CD4-positive, alpha-beta memory T cell (primary cell): ENCODE data around the gene IRS2. TPM values are rescaled to one million over a fixed set of nuclear protein-coding genes. Genes with fewer than 3 reads are reported as not detected.
"Not testable (repeated sequence)": the region's sequence is repeated elsewhere in the genome, so short reads cannot be mapped to it uniquely, and the experiment has no call there.

Experiments used
- CTCF ChIA-PET: fragments of 350-600 bp; sonication (Branson Sonifier 250); formaldehyde crosslinking; loops from one replicate; lab custom pipeline; 2021; ENCODE audit warnings: inconsistent platforms; ENCODE audit not compliant: partially characterized antibody; lab: Charles Lee
- POLR2A ChIA-PET: fragments of 350-600 bp; sonication (Branson Sonifier 250); formaldehyde crosslinking; loops from one replicate; lab custom pipeline; 2021; ENCODE audit not compliant: partially characterized antibody; lab: Charles Lee
- DNase-seq, 5 donors: peaks; one replicate each; pipeline versions ENCODE4 v3.0.0 to v3.0.0-alpha.2; 2020 to 2022; ENCODE audit warnings: mixed read lengths in 1 of 5
- H3K27ac ChIP-seq: one replicate; pipeline ENCODE4 v1.7.0; 2013; ENCODE audit warnings: low read depth, low read length
- H3K27me3 ChIP-seq: 2 replicates; pipeline ENCODE4 v1.7.0; 2013; ENCODE audit warnings: mild to moderate bottlenecking, low read length, moderate library complexity; ENCODE audit not compliant: insufficient read depth
- H3K36me3 ChIP-seq: 2 replicates; pipeline ENCODE4 v1.7.0; 2013; ENCODE audit warnings: mild to moderate bottlenecking, low read length, moderate library complexity; ENCODE audit not compliant: insufficient read depth
- H3K4me1 ChIP-seq: 2 replicates; pipeline ENCODE4 v1.7.0; 2013; ENCODE audit warnings: mild to moderate bottlenecking, low read length, moderate library complexity; ENCODE audit not compliant: insufficient read depth
- H3K4me3 ChIP-seq, 2 donors: one replicate each; pipeline ENCODE4 v1.7.0; 2013; ENCODE audit warnings: low read length in 2 of 2, mild to moderate bottlenecking in 1 of 2
- H3K9me3 ChIP-seq, 2 donors: one replicate each; pipeline ENCODE4 v1.7.0; 2013; ENCODE audit warnings: low read length in 2 of 2, control low read depth in 1 of 2; ENCODE audit not compliant: control insufficient read depth in 1 of 2
- H3K27ac Mint-ChIP-seq, 7 donors: one replicate each; pipeline ENCODE4 v1.8.0; 2020 to 2021; ENCODE audit warnings: mixed read lengths in 7 of 7, mild to moderate bottlenecking in 6 of 7, inconsistent platforms in 3 of 7, moderate library complexity in 3 of 7
- H3K27me3 Mint-ChIP-seq, 2 donors: one replicate each; pipeline ENCODE4 v1.8.0; 2020 to 2021; ENCODE audit warnings: mixed read lengths in 2 of 2
- H3K36me3 Mint-ChIP-seq, 2 donors: one replicate each; pipeline ENCODE4 v1.8.0; 2020 to 2021; ENCODE audit warnings: mixed read lengths in 2 of 2, inconsistent platforms in 1 of 2, mild to moderate bottlenecking in 1 of 2
- H3K4me1 Mint-ChIP-seq, 4 donors: one replicate each; pipeline ENCODE4 v1.8.0; 2020 to 2021; ENCODE audit warnings: mixed read lengths in 4 of 4, mild to moderate bottlenecking in 1 of 4
- H3K4me3 Mint-ChIP-seq, 8 donors: one replicate each; pipeline ENCODE4 v1.8.0; 2020 to 2021; ENCODE audit warnings: mixed read lengths in 8 of 8, mild to moderate bottlenecking in 7 of 8, moderate library complexity in 6 of 8, inconsistent platforms in 3 of 8
- H3K9me3 Mint-ChIP-seq, 8 donors: one replicate each; pipeline ENCODE4 v1.8.0; 2020 to 2021; ENCODE audit warnings: mixed read lengths in 8 of 8, mild to moderate bottlenecking in 5 of 8, inconsistent platforms in 3 of 8, moderate library complexity in 1 of 8
- intact Hi-C: fragments of 100-400 bp; cut with micrococcal nuclease; formaldehyde crosslinking; loops from one replicate; pipeline ENCODE4 v1.15.1; 2023
- polyA plus RNA-seq, 2 donors: library from polyadenylated mRNA; unstranded; fragments of 300-500 nt; fragmentation: Illumina TruSeq; gene quantifications; one replicate each; pipeline ENCODE4 v1.2.3, GENCODE V29; 2021
- total RNA-seq, 2 experiments: library from RNA; stranded (reverse); gene quantifications; one replicate each; pipeline ENCODE4 v1.2.3, GENCODE V29; 2021

Gene IRS2, protein sequence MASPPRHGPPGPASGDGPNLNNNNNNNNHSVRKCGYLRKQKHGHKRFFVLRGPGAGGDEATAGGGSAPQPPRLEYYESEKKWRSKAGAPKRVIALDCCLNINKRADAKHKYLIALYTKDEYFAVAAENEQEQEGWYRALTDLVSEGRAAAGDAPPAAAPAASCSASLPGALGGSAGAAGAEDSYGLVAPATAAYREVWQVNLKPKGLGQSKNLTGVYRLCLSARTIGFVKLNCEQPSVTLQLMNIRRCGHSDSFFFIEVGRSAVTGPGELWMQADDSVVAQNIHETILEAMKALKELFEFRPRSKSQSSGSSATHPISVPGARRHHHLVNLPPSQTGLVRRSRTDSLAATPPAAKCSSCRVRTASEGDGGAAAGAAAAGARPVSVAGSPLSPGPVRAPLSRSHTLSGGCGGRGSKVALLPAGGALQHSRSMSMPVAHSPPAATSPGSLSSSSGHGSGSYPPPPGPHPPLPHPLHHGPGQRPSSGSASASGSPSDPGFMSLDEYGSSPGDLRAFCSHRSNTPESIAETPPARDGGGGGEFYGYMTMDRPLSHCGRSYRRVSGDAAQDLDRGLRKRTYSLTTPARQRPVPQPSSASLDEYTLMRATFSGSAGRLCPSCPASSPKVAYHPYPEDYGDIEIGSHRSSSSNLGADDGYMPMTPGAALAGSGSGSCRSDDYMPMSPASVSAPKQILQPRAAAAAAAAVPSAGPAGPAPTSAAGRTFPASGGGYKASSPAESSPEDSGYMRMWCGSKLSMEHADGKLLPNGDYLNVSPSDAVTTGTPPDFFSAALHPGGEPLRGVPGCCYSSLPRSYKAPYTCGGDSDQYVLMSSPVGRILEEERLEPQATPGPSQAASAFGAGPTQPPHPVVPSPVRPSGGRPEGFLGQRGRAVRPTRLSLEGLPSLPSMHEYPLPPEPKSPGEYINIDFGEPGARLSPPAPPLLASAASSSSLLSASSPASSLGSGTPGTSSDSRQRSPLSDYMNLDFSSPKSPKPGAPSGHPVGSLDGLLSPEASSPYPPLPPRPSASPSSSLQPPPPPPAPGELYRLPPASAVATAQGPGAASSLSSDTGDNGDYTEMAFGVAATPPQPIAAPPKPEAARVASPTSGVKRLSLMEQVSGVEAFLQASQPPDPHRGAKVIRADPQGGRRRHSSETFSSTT (N-terminal part only)
- total RNA-seq (10 to 100 TPM; 20.9 to 21.4 TPM), polyA plus RNA-seq (1 to 10 TPM; 1.3 to 3.5 TPM)

DNA sequence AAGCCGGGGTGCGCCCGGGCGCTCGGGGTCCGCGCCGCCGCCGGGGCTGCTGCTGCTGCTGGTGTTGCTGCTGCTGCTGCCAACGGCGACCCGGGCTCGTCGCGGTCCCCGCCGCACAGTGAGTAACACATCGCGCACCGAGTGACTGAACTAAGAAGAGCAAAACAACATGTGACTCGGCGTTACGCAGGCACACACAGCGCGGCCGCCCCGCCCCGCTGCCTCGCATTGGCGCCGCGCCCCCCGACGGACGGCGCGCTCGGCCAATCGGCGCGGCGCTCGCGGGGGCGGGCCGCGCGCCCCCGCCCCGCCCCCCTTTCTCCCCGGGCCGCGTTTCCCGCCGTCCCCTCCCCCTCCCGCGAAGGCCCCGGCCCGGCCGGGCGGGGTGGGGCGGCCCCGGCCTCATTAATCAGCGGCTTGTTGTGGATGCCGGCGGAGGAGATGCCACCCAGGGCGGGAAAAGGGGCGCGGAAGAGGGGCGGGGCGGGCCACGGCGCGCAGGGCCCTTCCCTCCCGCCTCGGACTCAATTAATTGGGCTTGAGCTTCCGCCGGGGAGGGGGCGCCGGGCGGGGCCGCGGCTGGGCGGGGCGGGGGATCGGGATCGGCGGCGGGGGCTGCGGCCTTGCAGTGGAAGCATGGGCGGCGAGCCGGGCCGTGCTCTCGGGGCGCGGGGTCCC lies at the start of gene IRS2:
Gene IRS2 (minus strand): TSS at position 127 of the 678 bp plus-strand sequence. CDS start 530 bp downstream, outside the sequence.
- Mint-ChIP-seq H3K27ac (peak within 1 kb of the TSS; percentile 72 to 97 (median 89)), H3K4me3 (peak within 1 kb of the TSS; percentile 81 to 88 (median 86)), H3K36me3 (peaks cover 0 to 4% of the 10 kb centered on the region in 2 donors), H3K27me3 (peaks cover 3% of the 10 kb centered on the region in 2 donors), H3K9me3 (peaks cover 0 to 1% (median 0%) of the 10 kb centered on the region in 8 donors), H3K4me1 (peaks cover 11 to 29% (median 19%) of the 10 kb centered on the region in 4 donors)
- peak within 1 kb of the TSS; percentile 36 to 62 for H3K4me3 ChIP-seq
- CTCF ChIA-PET, result no interaction called here
- no peaks in the 10 kb centered on the region for H3K27me3 ChIP-seq
- peak within 1 kb of the TSS; percentile 37 for H3K27ac ChIP-seq
- H3K4me1 ChIP-seq, result peaks cover 21% of the 10 kb centered on the region
- intact Hi-C loops, result loop anchor here (1.0 to 5.0 kb wide), 4 partner anchors 8 to 1568 kb away; partner anchors contain the start of genes ABHD13 and ANKRD10
- POLR2A ChIA-PET, result interaction anchor here (1.0 kb wide), 1 partner anchor 871 kb away, joined by 3 read pairs; no protein-coding TSS in a partner anchor
- no peaks in the 10 kb centered on the region for H3K9me3 ChIP-seq
- peak; percentile 93 to 97 (median 96) for DNase-seq
- no peaks in the 10 kb centered on the region for H3K36me3 ChIP-seq

DNA sequence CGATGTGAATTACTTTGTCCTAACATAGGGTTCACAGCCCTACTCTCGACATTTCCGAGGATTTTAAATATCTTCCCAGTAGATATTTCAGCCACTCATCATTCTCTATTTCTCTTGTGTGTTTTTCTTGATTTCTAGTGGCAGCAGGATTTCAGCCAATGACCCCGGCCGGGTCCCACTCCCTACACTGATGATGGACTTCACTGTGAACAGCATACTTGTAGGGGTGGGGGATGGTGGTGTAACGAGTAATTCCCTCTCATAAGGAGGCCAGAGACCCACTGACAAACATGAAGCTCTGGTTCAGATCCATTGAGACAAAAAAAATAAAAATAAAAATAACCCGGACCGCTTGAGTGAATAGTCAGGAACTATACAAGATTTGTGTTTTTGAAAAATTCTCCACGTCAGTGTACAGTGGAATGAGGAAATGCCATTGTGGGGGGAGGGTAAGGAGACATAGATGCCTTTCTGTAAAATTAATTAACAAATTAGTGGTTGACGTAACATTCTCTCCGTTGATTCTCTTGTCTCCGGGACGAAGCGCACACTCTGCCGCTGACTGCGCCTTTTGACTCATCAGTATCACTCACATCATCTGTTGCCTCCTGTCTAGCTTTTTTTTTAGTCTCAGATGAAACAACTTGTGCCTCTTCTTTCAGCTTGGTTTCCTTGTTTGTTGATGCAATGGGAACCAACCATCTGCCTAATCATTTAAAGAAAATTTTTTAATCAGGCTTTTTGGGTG lies 48.8 kb upstream of the IRS2 start:
- no peak overlapping the region for H3K27ac ChIP-seq
- H3K27me3 ChIP-seq, result no peaks in the 10 kb centered on the region
- H3K9me3 ChIP-seq, result no peaks in the 10 kb centered on the region
- intact Hi-C loops, result no loop called here
- H3K4me3 Mint-ChIP-seq, result no peak overlapping the region
- ChIA-PET CTCF (no interaction called here), POLR2A (no interaction called here)
- H3K27ac Mint-ChIP-seq, result no peak overlapping the region
- no peak overlapping the region for H3K4me3 ChIP-seq
- no peaks in the 10 kb centered on the region for H3K36me3 Mint-ChIP-seq
- no peaks in the 10 kb centered on the region for H3K9me3 Mint-ChIP-seq
- H3K27me3 Mint-ChIP-seq, result peaks cover 22% of the 10 kb centered on the region in 2 donors
- no peaks in the 10 kb centered on the region for H3K36me3 ChIP-seq
- H3K4me1 Mint-ChIP-seq, result peaks cover 0 to 3% (median 1%) of the 10 kb centered on the region in 4 donors
- no peaks in the 10 kb centered on the region for H3K4me1 ChIP-seq
- DNase-seq, result no peak

DNA sequence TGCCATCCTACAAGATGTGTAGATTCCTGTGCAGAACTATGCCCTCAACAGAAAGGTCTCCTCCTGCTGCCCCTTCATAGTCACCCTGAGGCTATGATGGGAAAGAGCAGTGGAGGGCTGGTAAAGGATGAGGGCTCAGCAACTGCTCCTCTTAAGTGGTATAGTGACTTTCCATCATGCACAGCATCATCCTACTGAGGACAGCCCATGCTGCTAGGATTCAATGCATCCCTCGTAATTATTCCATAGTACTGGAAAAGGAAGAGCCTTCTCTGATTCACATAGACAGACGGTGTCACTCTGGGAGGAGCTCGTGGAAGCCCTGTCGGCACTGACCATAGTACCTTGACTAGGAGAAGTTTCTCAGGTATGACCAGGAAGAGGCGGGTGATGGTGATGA lies 47.6 kb upstream of the IRS2 start:
- no peaks in the 10 kb centered on the region for H3K36me3 Mint-ChIP-seq
- Histone ChIP-seq H3K4me3 (no peak overlapping the region), H3K4me1 (no peaks in the 10 kb centered on the region), H3K27me3 (no peaks in the 10 kb centered on the region), H3K27ac (no peak overlapping the region), H3K9me3 (no peaks in the 10 kb centered on the region), H3K36me3 (no peaks in the 10 kb centered on the region)
- ChIA-PET CTCF (no interaction called here), POLR2A (no interaction called here)
- H3K9me3 Mint-ChIP-seq, result no peaks in the 10 kb centered on the region
- DNase-seq, result no peak
- no peak overlapping the region for H3K4me3 Mint-ChIP-seq
- no peak overlapping the region for H3K27ac Mint-ChIP-seq
- no peaks in the 10 kb centered on the region for H3K4me1 Mint-ChIP-seq
- intact Hi-C loops, result no loop called here
- peaks cover 21 to 24% of the 10 kb centered on the region in 2 donors for H3K27me3 Mint-ChIP-seq

DNA sequence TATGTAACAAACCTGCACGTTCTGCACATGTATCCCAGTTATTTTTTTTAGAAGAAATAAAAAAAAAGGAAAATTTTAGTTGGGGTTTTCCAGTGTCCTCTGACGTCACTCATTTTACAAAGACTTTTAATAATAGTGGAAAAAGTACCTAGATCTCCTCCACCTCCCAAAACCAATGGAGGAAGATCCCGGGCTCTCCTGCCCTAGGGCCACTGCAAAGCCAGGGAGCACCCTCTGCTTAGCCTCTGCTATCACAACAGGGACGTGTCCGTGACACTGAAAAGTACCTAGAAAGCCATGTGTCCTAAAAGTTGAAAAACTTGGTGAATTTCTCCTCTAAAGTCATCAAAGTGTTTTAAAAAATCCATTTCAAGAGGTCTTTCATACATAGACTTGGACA lies 46.7 kb upstream of the IRS2 start:
- no peaks in the 10 kb centered on the region for H3K4me1 ChIP-seq
- H3K4me3 Mint-ChIP-seq, result no peak overlapping the region
- H3K27me3 Mint-ChIP-seq, result peaks cover 21 to 24% of the 10 kb centered on the region in 2 donors
- H3K27ac ChIP-seq, result no peak overlapping the region
- H3K27me3 ChIP-seq, result no peaks in the 10 kb centered on the region
- no peak for DNase-seq
- no peaks in the 10 kb centered on the region for H3K9me3 Mint-ChIP-seq
- no peaks in the 10 kb centered on the region for H3K4me1 Mint-ChIP-seq
- no peaks in the 10 kb centered on the region for H3K36me3 Mint-ChIP-seq
- no peak overlapping the region for H3K4me3 ChIP-seq
- H3K27ac Mint-ChIP-seq, result no peak overlapping the region
- ChIA-PET POLR2A (no interaction called here), CTCF (no interaction called here)
- H3K36me3 ChIP-seq, result no peaks in the 10 kb centered on the region
- H3K9me3 ChIP-seq, result no peaks in the 10 kb centered on the region
- intact Hi-C loops, result no loop called here

DNA sequence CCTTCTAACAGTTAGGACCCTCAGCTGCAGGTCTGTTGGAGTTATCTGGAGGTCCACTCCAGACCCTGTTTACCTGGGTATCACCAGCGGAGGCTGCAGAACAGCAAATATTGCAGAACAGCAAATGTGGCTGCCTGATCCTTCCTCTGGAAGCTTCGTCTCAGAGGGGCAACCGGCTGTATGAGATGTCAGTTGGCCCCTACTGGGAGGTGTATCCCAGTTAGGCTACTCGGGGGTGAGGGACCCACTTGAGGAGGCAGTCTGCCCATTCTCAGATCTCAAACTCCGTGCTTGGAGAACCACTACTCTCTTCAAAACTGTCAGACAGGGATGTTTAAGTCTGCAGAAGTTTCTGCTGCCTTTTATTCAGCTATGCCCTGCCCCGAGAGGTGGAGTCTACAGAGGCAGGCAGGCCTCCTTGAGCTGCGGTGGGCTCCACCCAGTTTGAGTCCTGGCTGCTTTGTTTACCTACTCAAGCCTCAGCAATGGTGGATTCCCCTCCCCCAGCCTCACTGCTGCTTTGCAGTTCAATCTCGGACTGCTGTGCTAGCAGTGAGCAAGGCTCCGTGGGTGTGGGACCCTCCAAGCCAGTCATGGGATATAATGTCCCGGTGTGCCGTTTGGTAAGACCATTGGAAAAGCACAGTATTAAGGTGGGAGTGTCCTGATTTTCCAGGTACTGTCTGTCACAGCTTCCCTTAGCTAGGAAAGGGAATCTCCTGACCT lies 42.4 kb upstream of the IRS2 start:
- H3K4me1 ChIP-seq, POLR2A ChIA-PET, H3K4me3 Mint-ChIP-seq, H3K9me3 ChIP-seq, H3K27me3 ChIP-seq, intact Hi-C loops, H3K36me3 Mint-ChIP-seq, H3K27ac ChIP-seq, H3K4me3 ChIP-seq, H3K27ac Mint-ChIP-seq, DNase-seq, H3K36me3 ChIP-seq, H3K4me1 Mint-ChIP-seq: not testable (repeated sequence)
- CTCF ChIA-PET, result interaction anchor here (1.3 kb wide), 1 partner anchor 11 kb away, joined by 4 read pairs; no protein-coding TSS in a partner anchor
- H3K27me3 Mint-ChIP-seq, result peaks cover 17 to 23% of the 10 kb centered on the region in 2 donors
- peaks cover 0 to 13% (median 4%) of the 10 kb centered on the region in 8 donors for H3K9me3 Mint-ChIP-seq

DNA sequence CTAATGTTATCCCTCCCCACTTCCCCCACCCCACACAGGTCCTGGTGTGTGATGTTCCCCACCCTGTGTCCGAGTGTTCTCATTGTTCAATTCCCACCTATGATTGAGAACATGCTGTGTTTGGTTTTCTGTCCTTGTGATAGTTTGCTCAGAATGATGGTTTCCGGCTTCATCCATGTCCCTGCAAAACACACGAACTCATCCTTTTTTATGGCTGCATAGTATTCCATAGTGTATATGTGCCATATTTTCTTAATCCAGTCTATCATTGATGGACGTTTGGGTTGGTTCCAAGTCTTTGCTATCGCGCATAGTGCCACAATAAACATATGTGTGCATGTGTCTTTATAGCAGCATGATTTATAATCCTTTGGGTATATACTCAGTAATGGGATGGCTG lies 36.8 kb upstream of the IRS2 start:
- CTCF ChIA-PET, H3K36me3 ChIP-seq, H3K36me3 Mint-ChIP-seq, POLR2A ChIA-PET, intact Hi-C loops, H3K4me3 ChIP-seq, H3K4me3 Mint-ChIP-seq, H3K27ac ChIP-seq, H3K27ac Mint-ChIP-seq, H3K9me3 ChIP-seq, DNase-seq, H3K27me3 ChIP-seq, H3K4me1 ChIP-seq, H3K4me1 Mint-ChIP-seq: not testable (repeated sequence)
- peaks cover 0 to 15% (median 4%) of the 10 kb centered on the region in 8 donors for H3K9me3 Mint-ChIP-seq
- H3K27me3 Mint-ChIP-seq, result peaks cover 5 to 13% of the 10 kb centered on the region in 2 donors
